H9 (cell line): Measurements from ENCODE around the gene TOP1. TPM values are rescaled to one million over a fixed set of nuclear protein-coding genes. Genes with fewer than 3 reads are reported as not detected.
A peak's percentile ranks its signal among the peaks of the same experiment; 100 is the strongest.

ENCODE experiments used
- DNase-seq: peaks from one replicate; pipeline ENCODE4 v3.0.0-alpha.2; 2017
- H2AFZ ChIP-seq: one replicate; pipeline ENCODE4 v1.6.1; 2013; ENCODE audit warnings: mild to moderate bottlenecking, low read length, control low read depth, moderate library complexity
- H2AK5ac ChIP-seq: 2 replicates; pipeline ENCODE4 v1.6.1; 2013; ENCODE audit warnings: low read length, control low read depth, mixed read lengths; ENCODE audit not compliant: insufficient read length
- H2BK120ac ChIP-seq: one replicate; pipeline ENCODE4 v1.6.1; 2013; ENCODE audit warnings: low read depth, mild to moderate bottlenecking, low read length, control low read depth, inconsistent platforms; ENCODE audit not compliant: poor library complexity, severe bottlenecking
- H2BK12ac ChIP-seq: 2 replicates; pipeline ENCODE4 v1.6.1; 2013; ENCODE audit warnings: low read length, control low read depth, mixed read lengths, low read depth; ENCODE audit not compliant: insufficient read length
- H2BK15ac ChIP-seq: 2 replicates; pipeline ENCODE4 v1.6.1; 2013; ENCODE audit warnings: low read depth, low read length, control low read depth
- H2BK20ac ChIP-seq: one replicate; pipeline ENCODE4 v1.6.1; 2013; ENCODE audit warnings: low read depth, mild to moderate bottlenecking, low read length, control low read depth, inconsistent platforms; ENCODE audit not compliant: poor library complexity, severe bottlenecking
- H2BK5ac ChIP-seq: 2 replicates; pipeline ENCODE4 v1.6.1; 2013; ENCODE audit warnings: low read length, control low read depth, mixed read lengths; ENCODE audit not compliant: insufficient read length
- H3K14ac ChIP-seq: 2 replicates; pipeline ENCODE4 v1.6.1; 2013; ENCODE audit warnings: low read length, control low read depth; ENCODE audit not compliant: insufficient read depth
- H3K18ac ChIP-seq: 2 replicates; pipeline ENCODE4 v1.6.1; 2013; ENCODE audit warnings: low read depth, mild to moderate bottlenecking, mixed read lengths, low read length, control low read depth; ENCODE audit not compliant: insufficient read length
- H3K23ac ChIP-seq: 2 replicates; pipeline ENCODE4 v1.6.1; 2013; ENCODE audit warnings: low read length, control low read depth, mixed read lengths, low read depth; ENCODE audit not compliant: insufficient read length
- H3K23me2 ChIP-seq: 2 replicates; pipeline ENCODE4 v1.6.1; 2013; ENCODE audit warnings: low read depth, mild to moderate bottlenecking, mixed read lengths, low read length, control low read depth; ENCODE audit not compliant: insufficient read length, poor library complexity, severe bottlenecking
- H3K27ac ChIP-seq: 2 replicates; pipeline ENCODE4 v1.5.1; 2013; ENCODE audit warnings: low read length, control low read depth, mixed read lengths, low read depth; ENCODE audit not compliant: insufficient read length
- H3K27me3 ChIP-seq: 2 replicates; pipeline ENCODE4 v1.6.1; 2013; ENCODE audit warnings: low read length, control low read depth, inconsistent platforms; ENCODE audit not compliant: insufficient read depth
- H3K4ac ChIP-seq: 2 replicates; pipeline ENCODE4 v1.6.1; 2013; ENCODE audit warnings: low read depth, mild to moderate bottlenecking, control low read depth, inconsistent platforms, low read length, moderate library complexity
- H3K4me1 ChIP-seq: 2 replicates; pipeline ENCODE4 v1.6.1; 2013; ENCODE audit warnings: low read length, control low read depth, inconsistent platforms; ENCODE audit not compliant: insufficient read depth
- H3K4me2 ChIP-seq: 2 replicates; pipeline ENCODE4 v1.6.1; 2013; ENCODE audit warnings: low read length, control low read depth, mixed read lengths; ENCODE audit not compliant: insufficient read length, insufficient read depth
- H3K56ac ChIP-seq: 2 replicates; pipeline ENCODE4 v1.6.1; 2013; ENCODE audit warnings: low read depth, mild to moderate bottlenecking, mixed read lengths, low read length, control low read depth; ENCODE audit not compliant: insufficient read length
- H3K79me1 ChIP-seq: 2 replicates; pipeline ENCODE4 v1.6.1; 2013; ENCODE audit warnings: low read depth, mild to moderate bottlenecking, moderate library complexity, low read length, control low read depth, inconsistent platforms; ENCODE audit not compliant: insufficient read depth, poor library complexity, severe bottlenecking
- H3K79me2 ChIP-seq: 2 replicates; pipeline ENCODE4 v1.6.1; 2013; ENCODE audit warnings: low read length, control low read depth, inconsistent platforms; ENCODE audit not compliant: insufficient read depth
- H3K9ac ChIP-seq: 2 replicates; pipeline ENCODE4 v1.6.1; 2013; ENCODE audit warnings: low read length, control low read depth, mixed read lengths; ENCODE audit not compliant: insufficient read length; ENCODE audit errors: extremely low read depth
- H3K9me3 ChIP-seq: one replicate; pipeline ENCODE4 v1.6.1; 2013; ENCODE audit warnings: low read depth, low read length, inconsistent platforms; ENCODE audit not compliant: control insufficient read depth
- H3T11ph ChIP-seq: one replicate; pipeline ENCODE4 v1.6.1; 2013; ENCODE audit warnings: mild to moderate bottlenecking, low read length, control low read depth, inconsistent platforms
- H4K20me1 ChIP-seq: one replicate; pipeline ENCODE4 v1.6.1; 2013; ENCODE audit not compliant: control insufficient read depth, insufficient read length, insufficient read depth
- H4K5ac ChIP-seq: 2 replicates; pipeline ENCODE4 v1.6.1; 2013; ENCODE audit warnings: low read depth, mild to moderate bottlenecking, mixed read lengths, low read length, control low read depth; ENCODE audit not compliant: insufficient read length
- H4K8ac ChIP-seq: replicated peaks from 2 replicates; pipeline ENCODE4 v1.6.1; 2013; ENCODE audit warnings: low read length, control low read depth, mixed read lengths, low read depth; ENCODE audit not compliant: insufficient read length
- H4K91ac ChIP-seq: 2 replicates; pipeline ENCODE4 v1.6.1; 2013; ENCODE audit warnings: low read depth, mild to moderate bottlenecking, moderate library complexity, mixed read lengths, low read length, control low read depth; ENCODE audit not compliant: insufficient read length
- H3K27ac Mint-ChIP-seq, 3 experiments: 2 replicates in 2 of 3; 3 replicates in 1 of 3; pipeline ENCODE4 v1.8.0; 2020 to 2021; ENCODE audit warnings: mixed read lengths in 3 of 3, mild to moderate bottlenecking in 1 of 3, moderate library complexity in 1 of 3
- H3K27me3 Mint-ChIP-seq: 2 replicates; pipeline ENCODE4 v1.8.0; 2021; ENCODE audit warnings: low read depth, mild to moderate bottlenecking, moderate library complexity, mixed read lengths
- H3K36me3 Mint-ChIP-seq, 3 experiments: 2 replicates in 2 of 3; 3 replicates in 1 of 3; pipeline ENCODE4 v1.8.0; 2020 to 2021; ENCODE audit warnings: low read depth in 3 of 3, mixed read lengths in 3 of 3; ENCODE audit not compliant: insufficient read depth in 1 of 3
- H3K4me1 Mint-ChIP-seq, 2 experiments: 2 replicates each; pipeline ENCODE4 v1.8.0; 2020; ENCODE audit warnings: mixed read lengths in 2 of 2
- H3K4me3 Mint-ChIP-seq, 2 experiments: 2 replicates in 1 of 2; 3 replicates in 1 of 2; pipeline ENCODE4 v1.8.0; 2020 to 2021; ENCODE audit warnings: mild to moderate bottlenecking in 2 of 2, mixed read lengths in 2 of 2, moderate library complexity in 1 of 2
- H3K9me3 Mint-ChIP-seq, 2 experiments: 2 replicates in 1 of 2; 3 replicates in 1 of 2; pipeline ENCODE4 v1.8.0; 2020; ENCODE audit warnings: mild to moderate bottlenecking in 2 of 2, mixed read lengths in 2 of 2, moderate library complexity in 1 of 2
- WGBS: extraction: QIAGEN DNeasy Blood & Tissue Kit; methylation state at CpG from one replicate; pipeline ENCODE4 v1.1.7; 2013; ENCODE audit warnings: missing lambda C conversion rate, low lambda C conversion rate, mixed read lengths; ENCODE audit not compliant: insufficient read length; ENCODE audit errors: extremely low coverage; 5-methylcytosine and 5-hydroxymethylcytosine counted together
- total RNA-seq: library from RNA; stranded (reverse); gene quantifications from 2 replicates; pipeline ENCODE4 v1.2.1, GENCODE V29; 2021
- TF ChIP-seq, protein P1 (sequence below): fragments of 200-600 bp; sonication (generic); conservative IDR thresholded peaks from 3 replicates; pipeline ENCODE4 v1.8.0; 2021; ENCODE audit warnings: antibody characterized with exemption, mild to moderate bottlenecking

TOP1 gene
- total RNA-seq, 1 experiment from 2014 or later = 96.4 TPM

DNA sequence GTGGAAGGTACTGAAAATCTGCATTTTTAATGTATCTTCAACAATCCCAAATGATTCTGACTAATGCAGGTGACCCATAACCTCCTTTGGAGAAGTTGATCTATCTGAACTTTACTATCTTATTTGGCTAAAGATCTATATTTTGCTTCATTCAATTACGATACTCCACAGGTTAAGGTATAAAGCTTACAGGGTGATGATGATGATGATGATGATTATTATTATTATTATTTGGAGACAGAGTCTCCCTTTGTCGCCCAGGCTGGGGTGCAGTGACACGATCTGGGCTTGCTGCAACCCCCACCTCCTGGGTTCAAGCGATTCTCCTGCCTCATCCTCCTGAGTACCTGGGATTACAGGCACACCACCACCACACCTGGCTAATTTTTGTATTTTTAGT lies 13.1 kb downstream of the TOP1 start:
- H2BK12ac ChIP-seq = no peak overlapping the region
- Mint-ChIP-seq H3K27me3 (peaks cover 3% of the 10 kb centered on the region), H3K9me3 (no peaks in the 10 kb centered on the region), H3K4me1 (peaks cover 36 to 40% of the 10 kb centered on the region in 2 experiments), H3K4me3 (no peak overlapping the region), H3K36me3 (peaks cover 4 to 24% (median 4%) of the 10 kb centered on the region in 3 experiments; a peak in 5 of 7 replicates), H3K27ac (peak overlapping the region in 1 of 3 experiments; percentile 52; a peak in 2 of 7 replicates)
- H2AFZ ChIP-seq = no peak overlapping the region
- H3K9me3 ChIP-seq = no peaks in the 10 kb centered on the region
- H3K27ac ChIP-seq = no peak overlapping the region
- no peak overlapping the region for H2BK20ac ChIP-seq
- H4K20me1 ChIP-seq = peaks cover 2% of the 10 kb centered on the region
- WGBS = no CpG with 5 or more reads among the region's 4 CpGs
- no peak overlapping the region for H3K14ac ChIP-seq
- no peak overlapping the region for H3K9ac ChIP-seq
- H3K18ac ChIP-seq = no peak overlapping the region
- TF ChIP-seq, protein P1, sequence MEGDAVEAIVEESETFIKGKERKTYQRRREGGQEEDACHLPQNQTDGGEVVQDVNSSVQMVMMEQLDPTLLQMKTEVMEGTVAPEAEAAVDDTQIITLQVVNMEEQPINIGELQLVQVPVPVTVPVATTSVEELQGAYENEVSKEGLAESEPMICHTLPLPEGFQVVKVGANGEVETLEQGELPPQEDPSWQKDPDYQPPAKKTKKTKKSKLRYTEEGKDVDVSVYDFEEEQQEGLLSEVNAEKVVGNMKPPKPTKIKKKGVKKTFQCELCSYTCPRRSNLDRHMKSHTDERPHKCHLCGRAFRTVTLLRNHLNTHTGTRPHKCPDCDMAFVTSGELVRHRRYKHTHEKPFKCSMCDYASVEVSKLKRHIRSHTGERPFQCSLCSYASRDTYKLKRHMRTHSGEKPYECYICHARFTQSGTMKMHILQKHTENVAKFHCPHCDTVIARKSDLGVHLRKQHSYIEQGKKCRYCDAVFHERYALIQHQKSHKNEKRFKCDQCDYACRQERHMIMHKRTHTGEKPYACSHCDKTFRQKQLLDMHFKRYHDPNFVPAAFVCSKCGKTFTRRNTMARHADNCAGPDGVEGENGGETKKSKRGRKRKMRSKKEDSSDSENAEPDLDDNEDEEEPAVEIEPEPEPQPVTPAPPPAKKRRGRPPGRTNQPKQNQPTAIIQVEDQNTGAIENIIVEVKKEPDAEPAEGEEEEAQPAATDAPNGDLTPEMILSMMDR = no peak
- no peak overlapping the region for H3T11ph ChIP-seq
- no peak for DNase-seq
- peaks cover under 1% of the 10 kb centered on the region; the same call in 1 of the 2 replicates for H3K4me1 ChIP-seq
- no peak overlapping the region for H2BK120ac ChIP-seq
- H3K79me1 ChIP-seq = peaks cover 5% of the 10 kb centered on the region
- no peak overlapping the region for H2AK5ac ChIP-seq
- H3K79me2 ChIP-seq = peaks cover 30% of the 10 kb centered on the region; the same call in 1 of the 2 replicates
- no peak overlapping the region for H4K91ac ChIP-seq
- H3K23me2 ChIP-seq = no peaks in the 10 kb centered on the region
- no peak overlapping the region for H3K56ac ChIP-seq
- H2BK15ac ChIP-seq = no peak overlapping the region
- no peak overlapping the region for H4K5ac ChIP-seq
- no peak overlapping the region for H2BK5ac ChIP-seq
- no peak overlapping the region for H4K8ac ChIP-seq
- no peaks in the 10 kb centered on the region for H3K27me3 ChIP-seq
- no peak overlapping the region for H3K4me2 ChIP-seq
- no peak overlapping the region for H3K4ac ChIP-seq
- no peak overlapping the region for H3K23ac ChIP-seq
